SU-DHL-6 (cell line): ENCODE measurements around the gene METTL21A.

Experiments used
- H2AFZ ChIP-seq: fragments of 200-600 bp; sonication (generic); 2 replicates; pipeline ENCODE4 v1.6.1; 2014; ENCODE audit warnings: low read depth, mild to moderate bottlenecking, moderate library complexity, mixed read lengths, antibody characterized with exemption, low read length; ENCODE audit not compliant: severe bottlenecking
- H3F3A ChIP-seq: fragments of 200-600 bp; shearing (Covaris generic); 2 replicates; pipeline ENCODE4 v1.6.0; 2016; ENCODE audit warnings: antibody characterized with exemption, mild to moderate bottlenecking; ENCODE audit not compliant: insufficient read depth
- H3K27ac ChIP-seq: fragments of 200-600 bp; sonication (generic); 2 replicates; pipeline ENCODE4 v1.5.1; 2016; ENCODE audit warnings: low read depth, mild to moderate bottlenecking, low read length, moderate library complexity, mixed read lengths
- H3K27me3 ChIP-seq: fragments of 200-600 bp; sonication (generic), shearing (Covaris generic); 2 replicates; pipeline ENCODE4 v1.6.0; 2014; ENCODE audit warnings: mild to moderate bottlenecking, low read length
- H3K36me3 ChIP-seq: fragments of 200-600 bp; sonication (generic); 2 replicates; pipeline ENCODE4 v1.6.1; 2014; ENCODE audit warnings: mild to moderate bottlenecking, low read length, mixed read lengths
- H3K4me2 ChIP-seq: fragments of 300-600, 200-600 bp; shearing (Covaris generic), sonication (generic); 2 replicates; pipeline ENCODE4 v1.6.0; 2014; ENCODE audit warnings: low read length, low read depth, mild to moderate bottlenecking; ENCODE audit not compliant: poor library complexity, severe bottlenecking
- H3K4me3 ChIP-seq: fragments of 200-600 bp; sonication (generic); 2 replicates; pipeline ENCODE4 v1.5.1; 2014; ENCODE audit warnings: antibody characterized with exemption, low read length, mild to moderate bottlenecking, mixed read lengths; ENCODE audit not compliant: insufficient read depth, poor library complexity, severe bottlenecking
- H3K79me2 ChIP-seq: fragments of 200-600 bp; sonication (generic); 2 replicates; pipeline ENCODE4 v1.6.1; 2014; ENCODE audit warnings: mild to moderate bottlenecking, low read length, moderate library complexity; ENCODE audit not compliant: insufficient read depth
- H3K9ac ChIP-seq: fragments of 200-600 bp; sonication (generic); 2 replicates; pipeline ENCODE4 v1.7.0; 2014; ENCODE audit warnings: mild to moderate bottlenecking, low read length
- H3K9me2 ChIP-seq: fragments of 200-600 bp; sonication (generic); replicated peaks from 2 replicates; pipeline ENCODE4 v1.6.1; 2014; ENCODE audit warnings: low read length; ENCODE audit not compliant: insufficient read depth
- H3K9me3 ChIP-seq: fragments of 200-600 bp; sonication (generic); 2 replicates; pipeline ENCODE4 v1.6.1; 2014; ENCODE audit warnings: low read length, mixed read lengths; ENCODE audit not compliant: insufficient read depth
- H4K20me1 ChIP-seq: fragments of 200-600 bp; sonication (generic); 2 replicates; pipeline ENCODE4 v1.6.1; 2014; ENCODE audit warnings: low read depth, mild to moderate bottlenecking, antibody characterized with exemption, low read length, moderate library complexity, mixed read lengths
- EZH2phosphoT487 ChIP-seq: fragments of 200-600 bp; sonication (generic), shearing (Covaris generic); conservative IDR thresholded peaks from 2 replicates; pipeline ENCODE4 v1.6.1; 2018; ENCODE audit warnings: mild to moderate bottlenecking, antibody characterized with exemption, low read length, moderate library complexity, mixed read lengths
- TF ChIP-seq, protein P1 (sequence below): fragments of 200-600 bp; sonication (generic); IDR thresholded peaks from one replicate; pipeline ENCODE4 v1.5.1; 2017; ENCODE audit warnings: antibody characterized with exemption, mild to moderate bottlenecking, low read length, moderate library complexity; ENCODE audit not compliant: insufficient read depth, poor library complexity, severe bottlenecking

The METTL21A gene

DNA sequence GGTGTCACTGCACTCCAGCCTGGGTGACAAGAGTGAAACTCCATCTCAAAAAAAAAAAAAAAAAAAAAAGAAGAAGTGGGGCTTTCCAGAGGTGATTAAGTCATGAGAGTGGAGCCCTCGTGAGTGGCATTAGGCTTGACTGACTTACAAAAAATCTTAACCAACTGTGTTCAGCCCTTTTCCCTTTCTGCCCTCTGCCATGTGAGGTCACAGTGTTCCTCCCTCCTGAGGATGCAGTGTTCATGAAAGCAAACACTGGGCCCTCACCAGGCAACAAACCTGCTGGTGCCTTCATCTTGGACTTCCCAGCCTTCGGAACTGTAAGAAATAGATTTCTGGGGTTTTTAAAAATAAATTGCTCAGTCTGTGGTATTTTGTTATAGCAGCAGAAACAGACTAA, 37.0 kb upstream of the METTL21A start:
- Histone ChIP-seq H2AFZ (no peak overlapping the region), H3K36me3 (no peaks in the 10 kb centered on the region), H3K4me2 (no peak overlapping the region), H3K9me2 (no peaks in the 10 kb centered on the region), H3F3A (no peaks in the 10 kb centered on the region), H3K4me3 (no peak overlapping the region), H3K9ac (no peak overlapping the region), H3K9me3 (no peaks in the 10 kb centered on the region), H3K79me2 (no peaks in the 10 kb centered on the region), H4K20me1 (no peaks in the 10 kb centered on the region), H3K27ac (no peak overlapping the region), H3K27me3 (no peaks in the 10 kb centered on the region)
- TF ChIP-seq EZH2phosphoT487 = no peak
- TF ChIP-seq, protein P1, sequence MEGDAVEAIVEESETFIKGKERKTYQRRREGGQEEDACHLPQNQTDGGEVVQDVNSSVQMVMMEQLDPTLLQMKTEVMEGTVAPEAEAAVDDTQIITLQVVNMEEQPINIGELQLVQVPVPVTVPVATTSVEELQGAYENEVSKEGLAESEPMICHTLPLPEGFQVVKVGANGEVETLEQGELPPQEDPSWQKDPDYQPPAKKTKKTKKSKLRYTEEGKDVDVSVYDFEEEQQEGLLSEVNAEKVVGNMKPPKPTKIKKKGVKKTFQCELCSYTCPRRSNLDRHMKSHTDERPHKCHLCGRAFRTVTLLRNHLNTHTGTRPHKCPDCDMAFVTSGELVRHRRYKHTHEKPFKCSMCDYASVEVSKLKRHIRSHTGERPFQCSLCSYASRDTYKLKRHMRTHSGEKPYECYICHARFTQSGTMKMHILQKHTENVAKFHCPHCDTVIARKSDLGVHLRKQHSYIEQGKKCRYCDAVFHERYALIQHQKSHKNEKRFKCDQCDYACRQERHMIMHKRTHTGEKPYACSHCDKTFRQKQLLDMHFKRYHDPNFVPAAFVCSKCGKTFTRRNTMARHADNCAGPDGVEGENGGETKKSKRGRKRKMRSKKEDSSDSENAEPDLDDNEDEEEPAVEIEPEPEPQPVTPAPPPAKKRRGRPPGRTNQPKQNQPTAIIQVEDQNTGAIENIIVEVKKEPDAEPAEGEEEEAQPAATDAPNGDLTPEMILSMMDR = no peak

DNA sequence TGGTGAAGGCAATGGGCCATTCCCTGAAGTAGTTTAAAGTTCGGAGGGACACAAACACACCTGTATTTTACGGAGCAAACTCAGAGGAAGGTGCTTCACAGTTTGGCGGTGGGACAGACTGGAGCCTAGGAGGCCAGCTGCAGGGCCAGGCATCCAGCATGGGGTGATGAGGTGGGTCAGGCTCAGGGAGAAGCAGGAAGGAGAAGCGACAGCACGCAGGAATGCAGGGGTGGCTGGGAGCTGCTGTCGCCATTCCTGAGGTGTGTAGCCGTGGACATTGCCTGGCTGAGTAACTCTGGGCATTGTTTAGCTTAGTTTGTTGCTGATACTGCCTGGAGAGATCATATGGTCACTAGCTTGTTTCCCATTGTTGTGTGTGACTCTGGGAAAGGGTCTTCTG, 35.8 kb upstream of the METTL21A start:
- Histone ChIP-seq H3K9me2 (no peaks in the 10 kb centered on the region), H3K9me3 (no peaks in the 10 kb centered on the region), H3K9ac (no peak overlapping the region), H3K4me3 (no peak overlapping the region), H3F3A (no peaks in the 10 kb centered on the region), H3K27me3 (no peaks in the 10 kb centered on the region), H3K79me2 (no peaks in the 10 kb centered on the region), H3K36me3 (no peaks in the 10 kb centered on the region), H4K20me1 (no peaks in the 10 kb centered on the region), H2AFZ (no peak overlapping the region), H3K4me2 (no peak overlapping the region), H3K27ac (no peak overlapping the region)
- TF ChIP-seq EZH2phosphoT487 = no peak
- TF ChIP-seq, protein P1 = no peak

DNA sequence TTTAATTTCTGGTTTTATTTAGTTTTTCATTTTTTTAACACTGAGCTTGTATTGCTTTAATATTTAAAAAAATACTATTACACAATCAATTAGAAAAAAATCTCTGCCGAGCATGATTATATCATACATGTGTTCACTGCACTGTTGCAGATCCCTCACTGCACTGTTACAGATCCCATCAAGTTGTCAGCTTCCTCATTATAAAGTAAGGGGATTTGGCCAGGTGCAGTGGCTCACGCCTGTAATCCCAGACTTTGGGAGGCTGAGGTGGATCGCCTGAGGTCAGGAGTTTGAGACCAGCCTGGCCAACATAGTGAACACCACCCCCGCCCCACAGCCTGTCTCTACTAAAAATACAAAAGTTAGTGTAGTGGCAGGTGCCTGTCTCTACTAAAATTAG, 33.0 kb upstream of the METTL21A start:
- TF ChIP-seq, protein P1 = no peak
- no peak for TF ChIP-seq EZH2phosphoT487
- Histone ChIP-seq H2AFZ (no peak overlapping the region), H3K79me2 (no peaks in the 10 kb centered on the region), H3K27ac (no peak overlapping the region), H3F3A (no peaks in the 10 kb centered on the region), H3K27me3 (no peaks in the 10 kb centered on the region), H4K20me1 (no peaks in the 10 kb centered on the region), H3K9ac (no peak overlapping the region), H3K4me2 (no peak overlapping the region), H3K9me3 (no peaks in the 10 kb centered on the region), H3K9me2 (no peaks in the 10 kb centered on the region), H3K36me3 (no peaks in the 10 kb centered on the region), H3K4me3 (no peak overlapping the region)
